Stimulated activated naive CD8-positive, alpha-beta T cell treated with anti-CD3 and anti-CD28 coated beads, Interleukin-15, Interleukin-2, amounts not matched to agents 100 ng/mL and 50 ng/mL, for 24 hours (primary cell): ENCODE results near the gene COL11A2.

ENCODE experiments used
- H3K27ac Mint-ChIP-seq: one replicate; pipeline ENCODE4 v1.8.0; 2021; ENCODE audit warnings: mild to moderate bottlenecking, mixed read lengths
- H3K27me3 Mint-ChIP-seq: one replicate; pipeline ENCODE4 v1.8.0; 2021; ENCODE audit warnings: mixed read lengths
- H3K36me3 Mint-ChIP-seq: one replicate; pipeline ENCODE4 v1.8.0; 2021; ENCODE audit warnings: low read depth, mixed read lengths
- H3K4me1 Mint-ChIP-seq: one replicate; pipeline ENCODE4 v1.8.0; 2021; ENCODE audit warnings: low read depth, mixed read lengths
- H3K4me3 Mint-ChIP-seq: one replicate; pipeline ENCODE4 v1.8.0; 2021; ENCODE audit warnings: mild to moderate bottlenecking, mixed read lengths
- H3K9me3 Mint-ChIP-seq: one replicate; pipeline ENCODE4 v1.8.0; 2021; ENCODE audit warnings: mixed read lengths

The COL11A2 gene

DNA sequence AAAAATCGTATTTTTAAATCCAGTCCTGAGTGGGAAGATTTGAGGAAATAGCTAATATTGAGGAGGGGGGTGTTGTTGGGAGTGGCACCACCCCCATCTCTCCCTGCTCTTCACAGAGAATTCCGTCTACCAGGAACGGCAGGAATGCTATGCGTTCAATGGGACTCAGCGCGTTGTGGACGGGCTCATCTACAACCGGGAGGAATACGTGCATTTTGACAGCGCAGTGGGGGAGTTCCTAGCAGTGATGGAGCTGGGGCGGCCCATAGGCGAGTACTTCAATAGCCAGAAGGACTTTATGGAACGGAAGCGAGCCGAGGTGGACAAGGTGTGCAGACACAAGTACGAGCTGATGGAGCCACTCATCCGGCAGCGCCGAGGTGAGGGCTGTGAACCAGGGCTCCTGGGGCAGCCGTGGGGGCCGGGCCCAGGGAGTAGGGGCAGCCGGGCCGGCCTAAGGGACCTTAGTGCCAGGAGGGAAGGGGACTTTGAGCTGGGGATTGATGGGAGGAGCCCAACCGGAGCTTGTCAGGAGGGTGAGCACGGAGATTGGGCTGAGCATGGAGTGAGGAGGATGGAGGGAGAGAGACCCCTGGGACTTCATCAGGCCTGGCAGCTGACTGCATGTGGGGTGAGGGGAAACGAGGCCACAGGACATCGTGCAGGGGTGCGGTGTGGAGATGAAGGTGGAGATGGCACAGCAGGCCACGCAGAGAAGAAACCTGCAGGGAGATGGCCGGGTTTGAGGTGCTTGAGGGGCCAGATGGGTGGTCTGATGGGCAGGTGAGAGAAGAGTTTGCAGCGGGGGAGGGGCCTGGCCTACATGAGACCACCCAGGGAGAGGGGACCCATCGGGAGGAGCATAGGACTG, 75.2 kb downstream of the COL11A2 start:
- no peaks in the 10 kb centered on the region for H3K9me3 Mint-ChIP-seq
- H3K27me3 Mint-ChIP-seq, result peaks cover 57% of the 10 kb centered on the region
- no peaks in the 10 kb centered on the region for H3K36me3 Mint-ChIP-seq
- peak overlapping the region; percentile 41 for H3K4me3 Mint-ChIP-seq
- no peak overlapping the region for H3K27ac Mint-ChIP-seq
- H3K4me1 Mint-ChIP-seq, result peaks cover 41% of the 10 kb centered on the region

DNA sequence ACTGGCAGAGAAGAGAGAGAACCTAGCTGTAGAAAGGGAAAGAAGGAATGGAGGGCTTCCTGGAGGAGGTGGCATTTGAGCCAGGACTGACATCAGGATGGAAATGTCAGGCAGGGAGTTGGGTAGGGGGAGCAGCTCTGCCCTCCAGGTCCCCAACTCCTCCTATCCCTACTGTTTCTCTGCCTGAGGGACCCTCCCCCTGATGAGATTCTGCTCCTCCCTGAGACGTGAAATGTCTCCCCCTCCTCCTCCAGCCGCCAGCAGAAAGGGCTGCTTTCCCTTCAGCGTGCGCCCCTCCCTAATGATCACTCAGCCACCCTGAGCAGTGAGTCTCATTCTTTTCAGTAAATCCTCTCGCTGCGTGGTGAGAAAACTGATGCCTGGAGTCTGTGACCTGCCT, 75.8 kb downstream of the COL11A2 start:
- no peak overlapping the region for H3K4me3 Mint-ChIP-seq
- no peaks in the 10 kb centered on the region for H3K9me3 Mint-ChIP-seq
- H3K27ac Mint-ChIP-seq, result no peak overlapping the region
- peaks cover 60% of the 10 kb centered on the region for H3K27me3 Mint-ChIP-seq
- peaks cover 41% of the 10 kb centered on the region for H3K4me1 Mint-ChIP-seq
- H3K36me3 Mint-ChIP-seq, result no peaks in the 10 kb centered on the region

DNA sequence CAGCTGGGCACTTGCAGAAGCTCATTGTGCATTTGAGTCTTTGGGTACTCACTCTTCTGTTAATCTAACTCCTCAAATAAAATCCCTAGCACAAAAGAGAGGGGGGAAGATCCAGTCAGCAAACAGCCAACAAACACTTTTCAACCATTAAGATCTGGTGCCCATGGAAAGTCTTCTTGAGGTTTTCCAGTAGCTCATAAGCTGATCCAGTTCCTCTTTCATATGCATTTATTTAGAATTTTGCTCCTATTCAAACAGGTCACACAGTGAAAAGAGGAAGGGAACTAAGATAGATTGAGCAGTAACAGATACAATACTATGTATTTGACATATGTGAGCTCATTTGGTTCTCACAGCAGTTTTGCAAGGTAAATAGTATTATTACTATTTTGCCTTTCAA, 77.9 kb downstream of the COL11A2 start:
- Mint-ChIP-seq H3K9me3 (no peaks in the 10 kb centered on the region), H3K27me3 (peaks cover 67% of the 10 kb centered on the region), H3K4me1 (peaks cover 41% of the 10 kb centered on the region), H3K36me3 (no peaks in the 10 kb centered on the region), H3K4me3 (no peak overlapping the region), H3K27ac (no peak overlapping the region)

DNA sequence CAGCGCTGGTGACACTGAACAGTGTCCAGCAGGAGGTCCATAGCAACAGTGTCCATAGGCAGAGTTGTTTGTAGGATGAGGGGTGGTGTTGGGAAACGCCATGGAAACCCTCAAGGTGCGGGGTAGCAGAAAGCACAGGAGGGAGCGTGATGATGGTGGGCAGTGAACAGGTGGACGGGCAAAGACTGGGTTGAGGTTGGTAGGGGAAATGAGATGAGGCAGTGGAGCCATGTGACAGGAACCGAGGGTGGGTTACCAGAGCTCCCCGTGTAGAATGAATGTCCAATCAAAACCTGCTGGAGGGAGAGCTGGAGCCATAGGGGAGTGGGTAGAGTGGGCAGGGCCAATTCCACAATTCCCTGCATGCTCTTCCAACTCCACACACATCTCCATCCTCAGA, 78.5 kb downstream of the COL11A2 start:
- no peak overlapping the region for H3K4me3 Mint-ChIP-seq
- no peaks in the 10 kb centered on the region for H3K36me3 Mint-ChIP-seq
- peaks cover 41% of the 10 kb centered on the region for H3K4me1 Mint-ChIP-seq
- no peak overlapping the region for H3K27ac Mint-ChIP-seq
- peaks cover 70% of the 10 kb centered on the region for H3K27me3 Mint-ChIP-seq
- H3K9me3 Mint-ChIP-seq, result no peaks in the 10 kb centered on the region
